ENCODE results near the gene TBC1D16. TPM values are rescaled to one million over a fixed set of nuclear protein-coding genes. Genes with fewer than 3 reads are reported as not detected.

The TBC1D16 gene
- total RNA-seq, 6 experiments from 2014 or later = 15.1 to 25.5 (median 17.9) TPM

DNA sequence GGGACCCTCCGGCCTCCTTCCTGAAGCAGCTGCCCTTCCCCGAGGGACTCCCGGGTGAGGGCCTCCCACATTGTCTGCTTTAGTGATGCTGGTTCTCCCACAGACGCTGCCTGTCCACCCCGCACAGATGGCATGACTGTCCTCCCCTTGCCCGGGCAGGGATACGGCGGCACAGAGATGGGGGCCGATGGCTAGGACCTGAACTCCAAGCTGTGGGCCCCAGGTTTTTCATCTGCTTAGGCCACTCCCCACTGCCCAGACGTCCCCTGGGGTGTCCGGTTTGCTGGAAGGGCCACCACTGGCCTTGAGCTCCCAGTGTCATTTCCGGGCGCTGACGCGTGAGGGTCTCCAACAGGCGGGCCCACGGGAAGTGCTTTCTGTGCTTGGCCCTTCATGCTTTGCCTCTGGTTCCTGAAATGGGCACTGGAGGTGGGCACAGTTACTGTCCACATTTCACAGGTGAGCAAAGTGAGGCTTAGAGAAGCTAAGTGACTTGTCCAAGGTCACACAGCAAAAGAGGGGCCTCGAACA, 109.0 kb downstream of the TBC1D16 start:
- Mint-ChIP-seq H3K27me3 (ENCODE audit: insufficient read depth) (peaks cover 39% of the 10 kb centered on the region), H3K27ac (no peak overlapping the region), H3K4me3 (no peak overlapping the region), H3K9me3 (no peaks in the 10 kb centered on the region), H3K36me3 (ENCODE audit: low read depth) (no peaks in the 10 kb centered on the region), H3K4me1 (ENCODE audit: low read depth) (no peaks in the 10 kb centered on the region)
- TF ChIP-seq, protein P1, sequence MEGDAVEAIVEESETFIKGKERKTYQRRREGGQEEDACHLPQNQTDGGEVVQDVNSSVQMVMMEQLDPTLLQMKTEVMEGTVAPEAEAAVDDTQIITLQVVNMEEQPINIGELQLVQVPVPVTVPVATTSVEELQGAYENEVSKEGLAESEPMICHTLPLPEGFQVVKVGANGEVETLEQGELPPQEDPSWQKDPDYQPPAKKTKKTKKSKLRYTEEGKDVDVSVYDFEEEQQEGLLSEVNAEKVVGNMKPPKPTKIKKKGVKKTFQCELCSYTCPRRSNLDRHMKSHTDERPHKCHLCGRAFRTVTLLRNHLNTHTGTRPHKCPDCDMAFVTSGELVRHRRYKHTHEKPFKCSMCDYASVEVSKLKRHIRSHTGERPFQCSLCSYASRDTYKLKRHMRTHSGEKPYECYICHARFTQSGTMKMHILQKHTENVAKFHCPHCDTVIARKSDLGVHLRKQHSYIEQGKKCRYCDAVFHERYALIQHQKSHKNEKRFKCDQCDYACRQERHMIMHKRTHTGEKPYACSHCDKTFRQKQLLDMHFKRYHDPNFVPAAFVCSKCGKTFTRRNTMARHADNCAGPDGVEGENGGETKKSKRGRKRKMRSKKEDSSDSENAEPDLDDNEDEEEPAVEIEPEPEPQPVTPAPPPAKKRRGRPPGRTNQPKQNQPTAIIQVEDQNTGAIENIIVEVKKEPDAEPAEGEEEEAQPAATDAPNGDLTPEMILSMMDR (IDR thresholded peaks at IDR 0.05) = no peak
- no peak for DNase-seq

DNA sequence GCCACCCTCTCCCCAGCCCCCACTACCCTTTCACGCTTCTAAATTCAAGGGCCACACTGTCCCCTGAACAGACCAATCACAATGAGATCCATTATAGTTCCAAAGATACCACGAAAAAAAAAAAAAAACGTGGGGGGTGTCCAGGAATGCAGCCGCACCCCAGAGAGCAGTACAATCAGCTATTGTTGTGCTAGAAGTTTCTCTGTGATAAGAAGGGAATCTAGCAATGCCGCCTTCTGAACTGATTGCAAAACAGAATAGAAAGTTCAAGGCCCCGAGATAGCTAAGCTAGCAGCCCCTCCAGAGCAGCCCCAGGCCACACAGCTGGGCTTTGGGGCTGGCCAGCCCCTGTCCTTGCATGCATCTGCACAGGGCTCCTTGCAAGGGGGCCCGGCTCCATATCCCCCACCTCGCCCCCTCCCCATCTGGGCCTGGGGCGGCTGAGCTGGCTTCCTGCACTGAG, 109.5 kb downstream of the TBC1D16 start:
- Mint-ChIP-seq H3K36me3 (ENCODE audit: low read depth) (no peaks in the 10 kb centered on the region), H3K4me3 (no peak overlapping the region), H3K4me1 (ENCODE audit: low read depth) (no peaks in the 10 kb centered on the region), H3K27me3 (ENCODE audit: insufficient read depth) (peaks cover 34% of the 10 kb centered on the region), H3K27ac (no peak overlapping the region), H3K9me3 (no peaks in the 10 kb centered on the region)
- no peak for DNase-seq
- TF ChIP-seq, protein P1 (IDR thresholded peaks at IDR 0.05) = no peak

DNA sequence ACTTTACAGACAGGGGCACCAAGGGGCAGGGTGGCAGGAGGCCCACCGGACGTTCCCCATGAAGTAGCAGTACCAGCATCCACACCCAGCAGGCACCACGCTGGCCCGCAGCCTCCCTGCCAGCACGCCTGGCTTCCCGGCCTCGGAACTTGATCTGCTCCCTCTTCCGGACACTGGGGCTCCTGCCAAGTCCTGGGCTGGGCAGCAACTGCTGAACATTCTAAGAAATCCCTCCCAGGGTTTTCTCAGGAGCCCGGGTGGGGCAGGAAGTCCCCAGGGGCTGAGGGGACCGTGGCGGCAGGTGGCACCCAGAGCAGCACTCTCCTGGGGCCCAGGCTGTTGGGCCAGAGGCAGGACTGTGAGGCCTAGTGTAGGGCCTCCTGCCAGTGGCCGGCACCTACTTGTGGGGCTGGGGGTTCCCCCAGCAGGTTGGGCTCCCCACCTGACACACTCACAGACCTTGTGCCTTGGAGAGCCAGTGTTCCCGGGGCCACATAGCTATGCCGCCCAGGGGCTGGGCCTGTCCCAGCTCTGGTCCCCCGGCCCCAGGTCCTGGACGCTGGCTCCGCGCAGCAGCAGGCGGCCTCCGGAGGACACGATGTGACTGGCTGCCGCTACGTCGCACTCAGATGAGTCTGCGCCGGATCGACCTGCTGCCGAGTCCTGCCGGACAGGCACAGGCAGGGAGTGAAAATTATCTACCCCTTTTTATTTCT, 110.3 kb downstream of the TBC1D16 start:
- TF ChIP-seq, protein P1 (IDR thresholded peaks at IDR 0.05) = no peak
- Mint-ChIP-seq H3K4me3 (no peak overlapping the region), H3K27ac (no peak overlapping the region), H3K36me3 (ENCODE audit: low read depth) (no peaks in the 10 kb centered on the region), H3K9me3 (no peaks in the 10 kb centered on the region), H3K27me3 (ENCODE audit: insufficient read depth) (peaks cover 33% of the 10 kb centered on the region), H3K4me1 (ENCODE audit: low read depth) (no peaks in the 10 kb centered on the region)
- DNase-seq = no peak

DNA sequence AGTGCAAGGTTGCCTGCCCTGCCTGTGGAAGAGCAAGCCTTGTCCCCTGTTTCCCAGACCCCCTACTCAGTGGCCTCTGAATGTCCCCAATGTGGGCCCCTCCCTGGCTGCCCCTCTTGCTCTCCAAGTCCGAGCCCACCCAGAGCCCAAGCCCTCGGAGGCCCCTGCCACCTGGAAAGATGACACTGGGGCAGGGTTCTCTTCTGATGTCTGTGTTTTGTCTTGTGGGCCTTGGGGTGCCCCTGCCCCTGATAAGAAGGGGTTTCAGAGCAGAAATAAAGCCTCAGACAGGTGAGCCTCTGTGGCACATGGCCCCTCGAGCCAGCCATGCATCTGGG, 111.1 kb downstream of the TBC1D16 start:
- no peak overlapping the region for H3K27ac Mint-ChIP-seq
- no peaks in the 10 kb centered on the region for H3K36me3 Mint-ChIP-seq (ENCODE audit: low read depth)
- H3K4me3 Mint-ChIP-seq = no peak overlapping the region
- DNase-seq = no peak
- H3K4me1 Mint-ChIP-seq (ENCODE audit: low read depth) = no peaks in the 10 kb centered on the region
- H3K27me3 Mint-ChIP-seq (ENCODE audit: insufficient read depth) = peaks cover 35% of the 10 kb centered on the region
- no peaks in the 10 kb centered on the region for H3K9me3 Mint-ChIP-seq
- TF ChIP-seq, protein P1 (IDR thresholded peaks at IDR 0.05) = peak; percentile 4; the same call in 1 of the 2 replicates

DNA sequence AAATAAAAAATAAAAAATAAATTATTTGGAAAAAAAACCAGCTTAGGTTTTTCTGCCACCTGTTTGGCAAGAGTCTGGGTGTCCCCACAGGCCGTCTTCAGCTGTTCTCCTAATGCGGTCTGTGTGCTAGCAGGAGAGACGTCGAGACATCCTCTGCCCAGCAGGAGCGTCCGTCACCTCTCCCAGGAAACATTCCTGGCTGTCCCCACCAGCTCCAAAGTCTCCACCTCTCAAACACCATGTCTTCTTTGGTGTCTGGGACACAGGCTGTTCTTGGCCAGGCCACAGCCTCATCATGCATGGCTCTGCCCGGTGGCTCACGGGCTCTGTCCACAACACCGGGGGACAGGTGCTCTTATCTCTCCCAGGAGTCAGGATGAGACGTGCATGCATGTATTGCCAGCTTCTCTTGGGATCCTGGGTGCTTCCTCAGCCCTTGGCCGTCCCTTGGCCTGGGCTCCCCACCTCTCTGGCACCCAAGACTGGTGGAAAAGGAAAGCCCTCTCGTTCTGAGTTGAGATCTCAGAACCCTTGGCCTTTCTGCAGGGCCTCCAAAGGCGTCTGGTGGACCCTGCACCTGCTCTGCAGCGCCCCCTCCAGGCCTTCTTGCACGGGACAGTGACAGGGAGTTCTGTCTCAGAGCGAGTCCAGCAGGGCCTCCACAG, 111.6 kb downstream of the TBC1D16 start:
- TF ChIP-seq, protein P1 (IDR thresholded peaks at IDR 0.05) = peak; percentile 78
- H3K4me1 Mint-ChIP-seq (ENCODE audit: low read depth) = no peaks in the 10 kb centered on the region
- no peak overlapping the region for H3K4me3 Mint-ChIP-seq
- no peaks in the 10 kb centered on the region for H3K9me3 Mint-ChIP-seq
- no peak overlapping the region for H3K27ac Mint-ChIP-seq
- peaks cover 30% of the 10 kb centered on the region for H3K27me3 Mint-ChIP-seq (ENCODE audit: insufficient read depth)
- DNase-seq = no peak
- H3K36me3 Mint-ChIP-seq (ENCODE audit: low read depth) = no peaks in the 10 kb centered on the region
